ENCODE measurements around the gene MEF2D. TPM values are rescaled to one million over a fixed set of nuclear protein-coding genes. Genes with fewer than 3 reads are reported as not detected.
A peak's percentile ranks its signal among the peaks of the same experiment; 100 is the strongest.

Gene MEF2D
- total RNA-seq, 6 experiments from 2014 or later = 13.3 to 17.1 (median 15.0) TPM

GRCh38 chr1:156467385-156467784 lies 33.2 kb downstream of the MEF2D start:
- Histone ChIP-seq H3K27me3 (no peaks in the 10 kb centered on the region), H3K27ac (no peak overlapping the region), H3K4me1 (peaks cover 0 to 18% (median 7%) of the 10 kb centered on the region in 4 donors), H3K4me3 (no peak overlapping the region), H3K36me3 (peaks cover 0 to 35% (median 17%) of the 10 kb centered on the region in 4 donors), H3K9me3 (no peaks in the 10 kb centered on the region)
- DNase-seq (no peak), ATAC-seq (no peak)
- TF ChIP-seq POLR2A (IDR thresholded peaks at IDR 0.05) (no peak), CTCF (IDR thresholded peaks at IDR 0.05) (no peak)
- WGBS (ENCODE audit: insufficient coverage, low coverage, low lambda C conversion rate, missing lambda C conversion rate) = 69% methylated on average over 9 of the region's 9 CpGs
- intact Hi-C loops (cut with DNase I) = loop anchor here in 1 of 2 donors (10.0 kb wide), 1 partner anchor 137 kb away; the partner anchor contains the start of gene GPATCH4

GRCh38 chr1:156465747-156466365 lies 34.7 kb downstream of the MEF2D start:
- DNase-seq (no peak), ATAC-seq (peak in 2 of 4 donors; percentile 6 to 17)
- intact Hi-C loops (cut with DNase I) = loop anchor here in 1 of 2 donors (10.0 kb wide), 1 partner anchor 139 kb away; the partner anchor contains the start of gene GPATCH4
- TF ChIP-seq POLR2A (IDR thresholded peaks at IDR 0.05) (no peak), CTCF (IDR thresholded peaks at IDR 0.05) (peak in 3 of 4 donors; percentile 6 to 17 (median 10))
- H3K4me1 ChIP-seq = peaks cover 0 to 4% (median under 1%) of the 10 kb centered on the region in 4 donors
- WGBS (ENCODE audit: insufficient coverage, low coverage, low lambda C conversion rate, missing lambda C conversion rate) = 60% methylated on average over 8 of the region's 17 CpGs
- H3K27ac ChIP-seq = no peak overlapping the region
- H3K36me3 ChIP-seq = peaks cover 0 to 35% (median 17%) of the 10 kb centered on the region in 4 donors
- H3K9me3 ChIP-seq = no peaks in the 10 kb centered on the region
- no peaks in the 10 kb centered on the region for H3K27me3 ChIP-seq
- no peak overlapping the region for H3K4me3 ChIP-seq

- DNase-seq (no peak), ATAC-seq (no peak)
- Histone ChIP-seq H3K27ac (no peak overlapping the region), H3K9me3 (no peaks in the 10 kb centered on the region), H3K36me3 (peaks cover 0 to 28% (median 17%) of the 10 kb centered on the region in 4 donors), H3K27me3 (no peaks in the 10 kb centered on the region), H3K4me1 (no peaks in the 10 kb centered on the region), H3K4me3 (no peak overlapping the region)
- intact Hi-C loops (cut with DNase I) = loop anchor here (5.0 to 10.0 kb wide), 2 partner anchors 32 to 140 kb away; partner anchors contain the start of gene GPATCH4 (in 1 of the 2)
- WGBS (ENCODE audit: insufficient coverage, low coverage, low lambda C conversion rate, missing lambda C conversion rate) = 79% methylated on average over 4 of the region's 9 CpGs
- TF ChIP-seq CTCF (IDR thresholded peaks at IDR 0.05) (no peak), POLR2A (IDR thresholded peaks at IDR 0.05) (no peak)
Measured at GRCh38 chr1:156464825-156465452, 35.6 kb downstream of the MEF2D start.

- H3K27ac ChIP-seq = no peak overlapping the region
- peaks cover 0 to 27% (median 16%) of the 10 kb centered on the region in 4 donors for H3K36me3 ChIP-seq
- intact Hi-C loops (cut with DNase I) = loop anchor here (5.0 to 10.0 kb wide), 2 partner anchors 33 to 140 kb away; partner anchors contain the start of gene GPATCH4 (in 1 of the 2)
- no peaks in the 10 kb centered on the region for H3K9me3 ChIP-seq
- no peaks in the 10 kb centered on the region for H3K4me1 ChIP-seq
- no peak for DNase-seq
- no peak for TF ChIP-seq CTCF (IDR thresholded peaks at IDR 0.05)
- no peak for TF ChIP-seq POLR2A (IDR thresholded peaks at IDR 0.05)
- H3K27me3 ChIP-seq = no peaks in the 10 kb centered on the region
- no peak overlapping the region for H3K4me3 ChIP-seq
- ATAC-seq = no peak
- no CpG with 5 or more reads among the region's 3 CpGs for WGBS (ENCODE audit: insufficient coverage, low coverage, low lambda C conversion rate, missing lambda C conversion rate)
Measured at GRCh38 chr1:156464335-156464734, 36.2 kb downstream of the MEF2D start.

Measured in right lobe of liver (tissue), 6 donors.